ENCODE results near the gene TRA2A.
"Not testable (repeated sequence)": the region's sequence is repeated elsewhere in the genome, so short reads cannot be mapped to it uniquely, and the experiment has no call there.

Gene TRA2A

GRCh38 chr7:23531794-23532489, at the start of gene TRA2A:
Gene TRA2A (minus strand): TSS chr7:23531981. CDS start chr7:23531824, 157 bp downstream.
- DNase-seq, result peak; percentile 97
- in situ Hi-C loops (cut with MboI; ENCODE audit: low pct_unique_long_range_greater_than_20kb, low sequenced_read_pairs), result no loop called here

DNA sequence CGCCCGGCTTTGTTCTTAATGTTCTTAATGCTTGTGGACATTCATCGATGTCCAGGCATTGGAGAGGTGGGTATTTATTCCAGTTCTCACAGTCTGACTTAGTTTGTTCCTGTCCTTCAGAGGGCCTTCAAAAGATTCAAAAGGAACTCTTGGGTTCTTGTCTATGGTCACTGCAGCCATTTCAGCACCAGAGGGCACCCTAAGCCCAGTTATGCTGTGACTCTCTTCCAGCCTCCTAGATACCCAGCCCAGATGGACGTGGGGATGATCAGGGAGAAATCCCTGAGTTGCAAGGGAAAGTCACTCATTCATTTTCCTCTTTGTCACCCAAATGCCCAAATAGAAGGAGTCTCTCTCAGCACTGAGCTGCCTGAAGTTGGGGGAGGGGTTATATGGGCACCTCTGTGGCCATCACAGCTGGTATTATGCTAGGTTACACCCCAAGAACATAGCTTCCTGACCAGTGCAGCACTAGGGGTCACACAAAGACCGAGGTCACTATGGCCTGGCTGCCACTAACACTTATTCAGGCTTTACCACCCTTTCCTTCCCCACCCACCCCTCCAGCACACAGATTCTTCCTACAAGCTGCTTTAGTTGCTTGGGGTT, 38.9 kb upstream of the TRA2A start:
- peak; percentile 79 for DNase-seq
- in situ Hi-C loops (cut with MboI; ENCODE audit: low pct_unique_long_range_greater_than_20kb, low sequenced_read_pairs), result no loop called here

DNA sequence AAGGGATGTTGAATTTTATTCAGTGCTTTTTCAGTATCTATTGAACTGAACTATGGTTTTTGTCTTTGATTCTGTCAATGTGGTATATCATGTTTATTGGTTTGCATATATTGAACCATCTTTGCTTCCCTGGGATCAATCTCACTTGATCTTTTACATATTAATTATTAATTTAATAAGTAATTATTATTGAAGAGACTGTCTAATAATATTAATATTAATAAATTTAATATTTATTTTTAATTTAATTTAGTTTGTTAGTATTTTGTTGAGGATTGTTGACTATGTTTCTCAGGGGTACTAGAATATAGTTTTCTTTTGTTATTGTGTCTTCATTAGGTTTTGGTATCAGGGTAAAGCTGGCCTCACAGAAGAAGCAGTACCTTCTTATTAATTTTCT, 26.5 kb upstream of the TRA2A start:
- in situ Hi-C loops (cut with MboI; ENCODE audit: low pct_unique_long_range_greater_than_20kb, low sequenced_read_pairs), result no loop called here
- DNase-seq, result no peak

GRCh38 chr7:23547662-23548061, 15.9 kb upstream of the TRA2A start:
- in situ Hi-C loops (cut with MboI; ENCODE audit: low pct_unique_long_range_greater_than_20kb, low sequenced_read_pairs), result no loop called here
- DNase-seq, result no peak

- peak; percentile 99 for DNase-seq
- in situ Hi-C loops (cut with MboI; ENCODE audit: low pct_unique_long_range_greater_than_20kb, low sequenced_read_pairs), result no loop called here
These were observed 15.3 kb upstream of the TRA2A start for GRCh38 chr7:23546897-23547572.

DNA sequence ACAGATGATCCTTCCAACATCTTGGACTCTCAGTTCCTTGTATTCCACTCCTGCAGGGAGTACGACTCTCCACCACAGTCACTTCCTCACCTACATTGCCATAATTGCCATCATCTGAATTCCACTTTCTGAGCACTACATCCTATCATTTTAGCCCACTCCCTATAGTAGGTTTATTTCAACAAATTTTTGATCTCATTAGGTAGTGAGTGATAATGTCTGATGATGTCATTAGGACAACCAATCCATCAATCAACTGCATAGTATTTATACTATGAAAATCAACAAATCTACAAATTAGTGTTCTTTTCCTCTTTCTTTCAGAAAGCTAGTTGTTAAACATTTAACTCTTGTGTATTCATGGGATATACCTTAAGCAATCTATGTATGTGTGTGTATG, 13.7 kb upstream of the TRA2A start:
- DNase-seq, result no peak
- in situ Hi-C loops (cut with MboI; ENCODE audit: low pct_unique_long_range_greater_than_20kb, low sequenced_read_pairs), result no loop called here

- DNase-seq, result peak; percentile 55
- in situ Hi-C loops (cut with MboI; ENCODE audit: low pct_unique_long_range_greater_than_20kb, low sequenced_read_pairs), result no loop called here
These were observed 13.2 kb upstream of the TRA2A start for GRCh38 chr7:23544913-23545354.

GRCh38 chr7:23542752-23543151, 11.0 kb upstream of the TRA2A start:
- DNase-seq, result no peak
- in situ Hi-C loops (cut with MboI; ENCODE audit: low pct_unique_long_range_greater_than_20kb, low sequenced_read_pairs), result no loop called here

- no peak for DNase-seq
- in situ Hi-C loops (cut with MboI; ENCODE audit: low pct_unique_long_range_greater_than_20kb, low sequenced_read_pairs), result no loop called here
These were observed 7.7 kb upstream of the TRA2A start for GRCh38 chr7:23539494-23539907.

DNA sequence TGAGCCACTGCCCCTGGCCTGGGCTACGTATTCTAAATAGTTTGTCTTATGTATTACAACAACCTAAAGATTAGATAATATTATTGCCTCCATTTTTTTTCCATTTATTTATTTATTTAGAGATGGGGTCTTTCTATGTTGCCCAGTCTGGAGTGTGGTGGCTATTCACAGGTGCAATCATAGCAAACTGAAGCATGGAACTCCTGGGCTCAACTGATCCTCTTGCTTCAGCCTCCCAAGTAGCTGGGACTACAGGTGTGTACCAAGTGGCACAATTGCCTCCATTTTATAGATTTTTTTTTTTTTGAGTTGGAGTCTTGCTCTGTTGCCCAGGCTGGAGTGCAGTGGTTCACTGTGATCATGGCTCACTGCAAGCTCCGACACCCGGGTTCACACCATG, 6.5 kb upstream of the TRA2A start:
- no peak for DNase-seq
- in situ Hi-C loops (cut with MboI; ENCODE audit: low pct_unique_long_range_greater_than_20kb, low sequenced_read_pairs), result no loop called here

DNA sequence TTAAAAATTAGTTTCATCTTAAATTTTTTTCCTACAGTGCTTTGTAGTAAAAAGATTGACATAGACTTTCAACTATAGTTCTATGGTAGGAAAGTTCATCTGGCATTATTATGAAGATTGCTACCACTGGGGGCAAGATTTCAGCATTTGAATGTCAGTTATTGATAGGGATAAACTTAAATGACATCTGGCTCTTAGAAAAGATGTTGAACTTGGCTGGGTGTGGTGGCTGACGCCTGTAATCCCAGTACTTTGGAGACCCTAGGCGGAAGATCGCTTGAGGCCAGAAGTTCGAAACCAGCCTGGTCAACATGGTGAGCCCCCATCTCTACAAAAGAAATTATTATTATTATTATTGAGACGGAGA, 1.4 kb upstream of the TRA2A start:
- in situ Hi-C loops (cut with MboI; ENCODE audit: low pct_unique_long_range_greater_than_20kb, low sequenced_read_pairs), result no loop called here
- DNase-seq, result no peak

DNA sequence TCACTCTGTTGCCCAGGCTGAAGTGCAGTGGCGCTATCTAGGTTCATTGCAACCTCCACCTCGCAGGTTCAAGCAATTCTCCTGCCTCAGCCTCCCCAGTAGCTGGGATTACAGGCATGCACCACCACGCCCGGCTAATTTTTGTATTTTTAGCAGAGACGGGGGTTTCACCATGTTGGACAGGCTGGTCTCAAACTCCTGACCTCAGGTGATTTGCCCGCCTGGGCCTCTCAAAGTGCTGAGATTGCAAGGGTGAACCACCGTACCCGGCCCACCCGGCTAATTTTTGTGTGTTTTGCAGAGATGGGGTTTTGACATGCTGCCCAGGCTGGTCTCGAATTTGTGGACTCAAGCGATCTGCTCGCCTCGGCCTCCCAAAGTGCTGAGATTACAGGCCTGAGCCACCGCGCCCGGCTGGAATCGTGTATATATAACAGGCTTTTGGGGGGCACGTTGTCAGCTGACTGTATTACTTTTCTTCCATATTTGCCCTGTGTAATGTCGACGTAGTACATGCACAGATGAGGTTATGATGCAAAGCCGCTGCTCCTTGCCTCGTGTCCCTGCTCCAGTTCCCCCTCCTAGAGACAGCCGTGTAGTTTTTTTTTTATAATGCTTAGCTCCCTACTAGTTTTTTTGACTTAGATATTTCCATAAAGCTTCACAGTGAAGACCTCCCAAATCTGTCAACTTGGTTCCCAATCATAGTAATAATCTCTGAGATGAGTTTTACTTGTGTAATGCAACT, 883 bp upstream of the TRA2A start:
- in situ Hi-C loops (cut with MboI; ENCODE audit: low pct_unique_long_range_greater_than_20kb, low sequenced_read_pairs), result no loop called here
- no peak for DNase-seq

- DNase-seq, result peak; percentile 59
- in situ Hi-C loops (cut with MboI; ENCODE audit: low pct_unique_long_range_greater_than_20kb, low sequenced_read_pairs), result no loop called here
These were observed 559 bp downstream of the TRA2A start for GRCh38 chr7:23531050-23531793.

- in situ Hi-C loops (cut with MboI; ENCODE audit: low pct_unique_long_range_greater_than_20kb, low sequenced_read_pairs), result no loop called here
- peak; percentile 63 for DNase-seq
These were observed 1.4 kb downstream of the TRA2A start for GRCh38 chr7:23530405-23530804.

- in situ Hi-C loops (cut with MboI; ENCODE audit: low pct_unique_long_range_greater_than_20kb, low sequenced_read_pairs), result no loop called here
- no peak for DNase-seq
These were observed 2.4 kb downstream of the TRA2A start for GRCh38 chr7:23529262-23529859.

- in situ Hi-C loops (cut with MboI; ENCODE audit: low pct_unique_long_range_greater_than_20kb, low sequenced_read_pairs); DNase-seq: not testable (repeated sequence)
These were observed 6.2 kb downstream of the TRA2A start for GRCh38 chr7:23525611-23526010.

DNA sequence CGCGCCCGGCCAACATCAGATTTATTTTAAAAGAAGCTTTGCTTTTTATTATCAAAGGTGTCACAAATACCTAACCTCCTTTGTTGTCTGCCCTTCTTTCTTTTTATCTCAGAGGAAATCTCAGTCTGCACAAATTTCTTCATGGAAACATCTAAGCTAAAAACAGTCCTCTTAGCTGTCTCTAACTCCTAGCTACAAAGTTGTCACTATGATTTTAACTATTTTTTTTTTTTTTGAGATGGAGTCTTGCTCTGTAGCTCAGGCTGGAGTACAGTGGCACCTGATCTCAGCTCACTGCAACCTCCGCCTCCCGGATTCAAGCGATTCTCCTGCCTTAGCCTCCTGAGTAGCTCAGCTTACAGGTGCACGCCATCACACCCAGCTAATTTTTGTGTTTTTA, 7.3 kb downstream of the TRA2A start:
- in situ Hi-C loops (cut with MboI; ENCODE audit: low pct_unique_long_range_greater_than_20kb, low sequenced_read_pairs), result no loop called here
- no peak for DNase-seq

- no peak for DNase-seq
- in situ Hi-C loops (cut with MboI; ENCODE audit: low pct_unique_long_range_greater_than_20kb, low sequenced_read_pairs), result no loop called here
These were observed 8.2 kb downstream of the TRA2A start for GRCh38 chr7:23523486-23524075.
